Mononuclear cell (primary cell): ENCODE results near the gene LSM12. TPM values are rescaled to one million over a fixed set of nuclear protein-coding genes. Genes with fewer than 3 reads are reported as not detected.

ENCODE experiments used
- total RNA-seq: library from RNA; depleted of rRNA; stranded (reverse); fragments of >200 nt; gene quantifications from one replicate; pipeline ENCODE4 v1.2.3, GENCODE V29; 2012

LSM12 gene
- total RNA-seq, 1 donor = 44.4 TPM

Other genes with a start within 250 kb of the LSM12 start
- gene MPP3, start 233.5 kb downstream of the LSM12 start, total RNA-seq = 0.21 TPM
- not detected for gene CD300LG, start 219.5 kb downstream of the LSM12 start, total RNA-seq
- 1.4 TPM for gene MPP2, start 159.1 kb downstream of the LSM12 start, total RNA-seq
- gene PPY, start 124.2 kb downstream of the LSM12 start, total RNA-seq = not detected
- not detected for gene PYY, start 112.7 kb downstream of the LSM12 start, total RNA-seq
- gene NAGS, start 62.0 kb downstream of the LSM12 start, total RNA-seq = 0.42 TPM
- 21.0 TPM for gene TMEM101, start 51.7 kb downstream of the LSM12 start, total RNA-seq
- gene G6PC3, start 4.1 kb upstream of the LSM12 start, total RNA-seq = 5.0 TPM
- gene HDAC5, start 57.0 kb upstream of the LSM12 start, total RNA-seq = 69.3 TPM
- gene HROB, start 75.3 kb upstream of the LSM12 start, total RNA-seq = 1.3 TPM
- not detected for gene ASB16, start 104.0 kb upstream of the LSM12 start, total RNA-seq
- 20.4 TPM for gene TMUB2, start 120.3 kb upstream of the LSM12 start, total RNA-seq
- gene ATXN7L3, start 133.2 kb upstream of the LSM12 start, total RNA-seq = 44.7 TPM
- gene UBTF, start 153.0 kb upstream of the LSM12 start, total RNA-seq = 56.4 TPM
- 0.42 TPM for gene SLC4A1, start 201.5 kb upstream of the LSM12 start, total RNA-seq
- 0.10 TPM for gene RUNDC3A, start 241.9 kb upstream of the LSM12 start, total RNA-seq